Measurements from ENCODE around the gene BANF1.
A peak's percentile ranks its signal among the peaks of the same experiment; 100 is the strongest.

BANF1 gene

DNA sequence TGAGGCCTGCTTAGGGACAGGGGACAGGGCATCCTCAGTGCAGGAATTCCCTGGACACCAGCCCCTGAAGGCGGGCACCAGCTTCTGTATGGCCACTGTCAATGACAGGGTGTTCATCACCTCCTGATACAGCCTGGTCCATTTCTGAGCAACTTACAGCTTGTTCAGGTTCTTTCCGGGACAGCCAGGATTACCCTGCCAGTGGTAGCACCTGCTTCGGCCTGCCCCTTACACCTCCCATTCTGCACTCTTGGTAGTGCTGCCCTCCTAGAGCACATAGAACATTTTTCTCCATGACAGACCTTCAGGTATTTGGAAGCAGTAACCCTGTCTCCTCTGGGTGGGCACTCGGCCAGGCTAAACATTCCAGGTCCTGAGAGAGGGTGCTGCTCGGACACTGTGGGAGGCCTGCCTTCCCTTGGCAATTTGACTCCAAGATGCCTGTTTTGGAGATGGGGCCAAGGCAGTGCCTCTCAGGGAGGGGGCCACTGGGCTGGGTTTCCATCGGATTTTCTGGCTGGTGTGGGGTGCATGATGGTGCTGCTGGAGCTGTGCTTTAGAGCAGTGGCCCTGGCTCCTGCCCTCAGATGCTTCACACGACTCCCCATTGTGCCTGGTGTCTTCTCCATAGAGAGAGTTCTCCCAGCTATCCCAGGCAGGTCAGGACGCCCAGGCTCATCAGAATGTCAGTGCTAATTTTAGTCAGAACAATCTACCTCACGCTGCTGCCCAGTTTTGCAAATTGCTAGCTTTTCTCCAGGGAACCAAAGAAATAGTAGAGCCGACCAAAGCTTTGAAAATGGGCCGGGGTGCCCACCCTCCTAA, 45.5 kb downstream of the BANF1 start:
- no peaks in the 10 kb centered on the region for H3K36me3 ChIP-seq (replicated peaks)
- in situ Hi-C loops (cut with HindIII; ENCODE audit: low pct_ligation_motif_present, low sequenced_read_pairs) = no loop called here
- no peak overlapping the region for H3K27ac ChIP-seq
- no peak for DNase-seq
- no peak overlapping the region for H3K4me3 ChIP-seq (ENCODE audit: low read depth, low read length)
- TF ChIP-seq, protein P1, sequence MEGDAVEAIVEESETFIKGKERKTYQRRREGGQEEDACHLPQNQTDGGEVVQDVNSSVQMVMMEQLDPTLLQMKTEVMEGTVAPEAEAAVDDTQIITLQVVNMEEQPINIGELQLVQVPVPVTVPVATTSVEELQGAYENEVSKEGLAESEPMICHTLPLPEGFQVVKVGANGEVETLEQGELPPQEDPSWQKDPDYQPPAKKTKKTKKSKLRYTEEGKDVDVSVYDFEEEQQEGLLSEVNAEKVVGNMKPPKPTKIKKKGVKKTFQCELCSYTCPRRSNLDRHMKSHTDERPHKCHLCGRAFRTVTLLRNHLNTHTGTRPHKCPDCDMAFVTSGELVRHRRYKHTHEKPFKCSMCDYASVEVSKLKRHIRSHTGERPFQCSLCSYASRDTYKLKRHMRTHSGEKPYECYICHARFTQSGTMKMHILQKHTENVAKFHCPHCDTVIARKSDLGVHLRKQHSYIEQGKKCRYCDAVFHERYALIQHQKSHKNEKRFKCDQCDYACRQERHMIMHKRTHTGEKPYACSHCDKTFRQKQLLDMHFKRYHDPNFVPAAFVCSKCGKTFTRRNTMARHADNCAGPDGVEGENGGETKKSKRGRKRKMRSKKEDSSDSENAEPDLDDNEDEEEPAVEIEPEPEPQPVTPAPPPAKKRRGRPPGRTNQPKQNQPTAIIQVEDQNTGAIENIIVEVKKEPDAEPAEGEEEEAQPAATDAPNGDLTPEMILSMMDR (IDR thresholded peaks at IDR 0.05; ENCODE audit: low read depth, low read length, missing control alignments) = no peak
- H3K27me3 ChIP-seq (replicated peaks) = no peaks in the 10 kb centered on the region

DNA sequence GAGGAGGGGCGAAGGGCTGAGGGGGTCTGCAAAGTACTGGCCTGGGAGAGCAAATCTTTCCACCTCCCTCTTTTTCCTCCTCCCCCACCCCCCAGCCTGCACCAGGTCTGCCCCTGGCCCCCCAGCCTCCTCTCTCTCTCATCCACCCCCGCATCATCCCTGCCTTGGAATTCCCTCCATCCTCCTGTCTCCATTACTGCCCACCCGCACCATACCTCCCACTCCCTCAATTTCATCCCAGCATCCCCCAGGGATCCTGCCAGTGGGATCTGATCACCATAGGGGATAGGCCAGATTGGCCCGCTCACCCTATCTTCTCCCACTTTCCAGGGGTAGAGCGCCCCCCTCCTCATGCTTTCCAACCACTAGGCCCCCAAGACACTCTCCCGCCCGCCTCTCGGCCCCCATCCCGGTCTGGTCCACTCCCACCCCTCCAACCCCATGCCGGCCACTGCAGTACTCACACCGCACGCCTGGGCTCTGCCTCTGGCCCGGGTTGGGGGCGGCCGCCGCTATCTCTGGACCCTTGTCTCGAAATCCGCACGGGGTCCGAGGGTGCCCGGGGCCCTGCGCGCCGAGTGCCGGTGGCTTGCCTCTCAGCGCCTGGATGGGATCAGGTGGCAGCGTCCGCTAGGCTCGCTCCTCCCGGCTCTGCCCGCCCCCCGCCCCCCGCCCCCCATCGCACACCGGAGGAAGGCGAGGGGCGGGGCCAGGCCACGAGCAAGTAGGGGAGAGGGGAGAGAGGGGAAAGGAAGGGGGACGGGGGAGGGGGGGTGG, 46.4 kb downstream of the BANF1 start, which contains the start of gene GAL3ST3:
Gene GAL3ST3 (minus strand): TSS at position 615 of the 777 bp plus-strand sequence. CDS start 3,746 bp downstream, outside the sequence.
- H3K27me3 ChIP-seq (replicated peaks) = no peaks in the 10 kb centered on the region
- H3K27ac ChIP-seq = no peak within 1 kb of the TSS
- no peak for DNase-seq
- TF ChIP-seq, protein P1 (IDR thresholded peaks at IDR 0.05; ENCODE audit: low read depth, low read length, missing control alignments) = no peak
- in situ Hi-C loops (cut with HindIII; ENCODE audit: low pct_ligation_motif_present, low sequenced_read_pairs) = no loop called here
- H3K4me3 ChIP-seq (ENCODE audit: low read depth, low read length) = no peak within 1 kb of the TSS
- no peaks in the 10 kb centered on the region for H3K36me3 ChIP-seq (replicated peaks)

DNA sequence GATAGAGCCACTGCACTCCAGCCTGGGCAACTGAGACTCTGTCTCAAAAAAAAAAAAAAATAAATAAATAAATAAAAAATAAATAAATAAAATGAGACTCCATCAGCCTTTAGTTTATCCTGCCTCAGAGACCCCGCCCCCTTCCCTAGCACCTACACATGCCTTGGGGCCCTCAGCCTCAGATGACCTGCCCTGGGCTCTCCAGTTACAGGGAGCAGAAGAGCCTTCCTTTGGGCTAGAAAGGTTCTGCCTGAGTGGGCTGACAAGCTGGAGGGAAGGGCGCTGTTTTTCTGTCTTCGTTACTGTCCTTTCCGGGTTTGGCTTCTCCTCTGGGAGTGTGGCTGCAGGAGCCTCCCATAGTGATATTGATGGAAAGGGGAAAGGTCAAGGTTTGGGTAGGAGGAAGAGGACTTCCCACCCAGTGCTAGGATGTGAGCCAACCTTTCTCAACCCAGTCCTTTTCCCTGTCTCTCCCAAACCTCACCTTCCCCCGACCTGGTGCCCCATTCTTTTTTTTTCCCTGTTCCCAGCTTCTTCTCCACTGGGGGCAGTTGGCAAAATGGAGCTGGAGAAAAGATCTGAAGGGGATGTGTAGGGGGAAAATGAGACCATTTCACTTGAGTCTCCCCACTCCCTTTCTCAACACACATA, 48.4 kb downstream of the BANF1 start:
- TF ChIP-seq, protein P1 (IDR thresholded peaks at IDR 0.05; ENCODE audit: low read depth, low read length, missing control alignments) = peak; percentile 21
- in situ Hi-C loops (cut with HindIII; ENCODE audit: low pct_ligation_motif_present, low sequenced_read_pairs) = no loop called here
- H3K27ac ChIP-seq = no peak overlapping the region
- H3K4me3 ChIP-seq (ENCODE audit: low read depth, low read length) = no peak overlapping the region
- no peaks in the 10 kb centered on the region for H3K27me3 ChIP-seq (replicated peaks)
- DNase-seq = no peak
- H3K36me3 ChIP-seq (replicated peaks) = peaks cover 19% of the 10 kb centered on the region

DNA sequence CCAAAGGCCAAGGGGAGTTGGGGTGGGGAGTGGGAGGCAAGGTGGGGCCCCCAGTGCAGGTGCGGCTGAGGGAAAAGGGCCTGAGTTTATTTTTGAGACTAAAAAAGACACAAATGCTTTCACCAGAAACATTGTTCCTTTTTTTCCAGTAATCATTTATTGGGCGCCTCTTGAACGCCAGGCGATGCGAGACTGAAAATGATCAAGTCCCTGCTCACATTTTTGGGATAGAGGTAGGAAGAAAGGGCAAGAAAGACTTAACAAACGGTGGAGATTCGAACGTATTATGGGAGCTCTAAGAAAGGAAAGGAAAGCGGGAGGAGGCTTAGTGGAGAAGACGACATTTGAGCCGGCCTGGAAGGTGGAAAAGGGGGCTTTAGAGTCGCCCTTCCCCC, 49.1 kb downstream of the BANF1 start:
- peaks cover 24% of the 10 kb centered on the region for H3K36me3 ChIP-seq (replicated peaks)
- DNase-seq = no peak
- peak overlapping the region; percentile 94 for H3K4me3 ChIP-seq (ENCODE audit: low read depth, low read length)
- in situ Hi-C loops (cut with HindIII; ENCODE audit: low pct_ligation_motif_present, low sequenced_read_pairs) = no loop called here
- TF ChIP-seq, protein P1 (IDR thresholded peaks at IDR 0.05; ENCODE audit: low read depth, low read length, missing control alignments) = no peak
- H3K27me3 ChIP-seq (replicated peaks) = no peaks in the 10 kb centered on the region
- H3K27ac ChIP-seq = peak overlapping the region; percentile 71

DNA sequence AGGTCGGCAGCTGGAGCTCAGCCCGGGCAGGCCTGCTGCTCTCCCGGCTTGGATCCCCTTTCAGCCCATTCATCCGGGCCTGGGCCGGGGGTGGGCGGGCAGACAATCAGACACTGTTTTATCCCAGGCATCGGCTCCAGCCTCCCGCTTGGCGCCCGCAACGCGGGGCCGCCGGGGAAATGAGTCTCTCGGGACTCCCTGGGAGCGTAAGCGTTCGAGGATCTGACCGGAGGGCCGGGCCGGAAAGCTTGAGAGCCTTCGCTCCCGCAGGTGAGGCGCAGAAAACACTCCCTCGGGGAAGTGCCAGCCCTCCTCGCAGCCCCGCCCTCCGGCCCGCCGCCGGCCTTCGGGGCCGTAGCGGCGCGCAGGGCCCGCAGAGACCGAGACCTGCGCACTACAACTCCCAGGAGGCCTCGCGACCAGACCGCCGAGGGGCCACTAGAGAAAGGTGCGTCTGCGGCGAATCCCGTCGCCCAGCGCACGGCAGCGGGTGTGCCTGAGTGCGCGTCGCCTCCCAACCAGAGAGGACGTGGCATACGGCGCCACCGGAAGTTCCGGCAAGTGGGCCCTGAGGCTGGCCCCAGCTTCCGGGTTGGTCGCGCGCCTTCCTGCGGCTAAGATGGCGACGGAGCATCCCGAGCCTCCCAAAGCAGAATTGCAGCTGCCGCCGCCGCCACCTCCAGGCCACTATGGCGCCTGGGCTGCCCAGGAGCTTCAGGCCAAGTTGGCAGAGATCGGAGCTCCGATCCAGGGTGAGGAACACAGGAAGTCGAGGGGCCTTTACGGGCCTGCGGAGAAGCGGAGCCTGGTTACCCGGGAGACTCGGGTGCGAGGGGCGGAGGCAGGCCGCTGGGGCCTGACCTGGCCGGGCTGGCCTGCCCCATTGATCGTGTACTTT, 49.7 kb downstream of the BANF1 start, which contains the start of gene SF3B2:
Gene SF3B2 (plus strand): TSS at position 599 of the 898 bp plus-strand sequence. CDS start 21 bp downstream, at position 620.
- no peaks in the 10 kb centered on the region for H3K27me3 ChIP-seq (replicated peaks)
- DNase-seq = peak; percentile 97
- in situ Hi-C loops (cut with HindIII; ENCODE audit: low pct_ligation_motif_present, low sequenced_read_pairs) = no loop called here
- peak within 1 kb of the TSS; percentile 94 for H3K4me3 ChIP-seq (ENCODE audit: low read depth, low read length)
- H3K36me3 ChIP-seq (replicated peaks) = peaks cover 30% of the 10 kb centered on the region
- TF ChIP-seq, protein P1 (IDR thresholded peaks at IDR 0.05; ENCODE audit: low read depth, low read length, missing control alignments) = no peak
- H3K27ac ChIP-seq = peak within 1 kb of the TSS; percentile 71

All from brain microvascular endothelial cell (primary cell).